HepG2 (cell line): ENCODE data around the gene UBAP2. TPM values are rescaled to one million over a fixed set of nuclear protein-coding genes. Genes with fewer than 3 reads are reported as not detected.

Source experiments
- ATAC-seq: fragments of 200-7000 bp; cut with Tn5 transposase; 3 replicates; pipeline ENCODE4 v1.9.1; 2020; ENCODE audit warnings: mild to moderate bottlenecking, moderate library complexity
- BruUV-seq: library from RNA; stranded (reverse); fragments of 400-500 nt; replicated peaks from 2 replicates; lab custom pipeline; 2021; lab: Mats Ljungman, UMichigan
- CTCF ChIA-PET: fragments of 300-600 bp; formaldehyde crosslinking; extraction: SDS; loops from one replicate; lab custom pipeline; 2021; ENCODE audit warnings: low total read pairs, inconsistent platforms, low intra/inter-chr PET ratio; lab: Yijun Ruan, JAX
- POLR2A ChIA-PET: fragments of 350-600 bp; sonication (Branson Sonifier 250); formaldehyde crosslinking; loops from one replicate; lab custom pipeline; 2020; ENCODE audit warnings: antibody characterized with exemption, inconsistent platforms; lab: Yijun Ruan, JAX
- DNase-seq: peaks from one replicate; pipeline ENCODE4 v3.0.0-alpha.2; 2015; ENCODE audit warnings: low spot score
- FAIRE-seq: peaks from 3 replicates; lab custom pipeline; 2011; peaks lifted over from hg19 to GRCh38; lab: Jason Lieb, UNC
- H2AFZ ChIP-seq: one replicate; pipeline ENCODE4 v1.6.1; 2011; ENCODE audit warnings: low read length, inconsistent platforms
- H3K27ac ChIP-seq: fragments of 300-600 bp; 3 replicates; pipeline ENCODE4 v1.8.0; 2011; ENCODE audit warnings: mixed run types, mild to moderate bottlenecking, mixed read lengths, low read length, inconsistent platforms; ENCODE audit not compliant: insufficient read depth; ENCODE audit errors: extremely low read length
- H3K27me3 ChIP-seq, 2 experiments: fragments of 200-600 bp in 1 of 2; 2 replicates in 1 of 2; 3 replicates in 1 of 2; pipeline versions ENCODE4 v1.6.0 to v1.8.0; 2011; ENCODE audit warnings: low read length in 2 of 2, mild to moderate bottlenecking in 2 of 2, moderate library complexity in 2 of 2, inconsistent platforms in 1 of 2; ENCODE audit not compliant: insufficient read depth in 2 of 2, control insufficient read depth in 1 of 2
- H3K36me3 ChIP-seq, 2 experiments: fragments of 200-600 bp in 1 of 2; replicated peaks in 1 of 2; 2 replicates in 1 of 2; 3 replicates in 1 of 2; pipeline versions ENCODE4 v1.5.1 to v1.8.0; 2011; ENCODE audit warnings: low read length in 2 of 2, inconsistent platforms in 1 of 2; ENCODE audit not compliant: insufficient read depth in 2 of 2, control insufficient read depth in 1 of 2
- H3K4me1 ChIP-seq: 2 replicates; pipeline ENCODE4 v1.5.1; 2012; ENCODE audit warnings: low read length, inconsistent platforms; ENCODE audit not compliant: insufficient read depth
- H3K4me2 ChIP-seq: 2 replicates; pipeline ENCODE4 v1.6.0; 2011; ENCODE audit warnings: low read depth, low read length, inconsistent platforms
- H3K4me3 ChIP-seq, 3 experiments: fragments of 200-600 bp in 1 of 3; sonication (generic), shearing (Covaris generic) in 1 of 3; replicated peaks in 1 of 3; 2 replicates each; pipeline ENCODE4 v1.5.1; 2011 to 2016; ENCODE audit warnings: low read length in 3 of 3, inconsistent platforms in 2 of 3, low read depth in 2 of 3, mild to moderate bottlenecking in 2 of 3, control low read depth in 1 of 3, mixed read lengths in 1 of 3; ENCODE audit not compliant: insufficient read depth in 1 of 3
- H3K79me2 ChIP-seq: one replicate; pipeline ENCODE4 v1.6.1; 2011; ENCODE audit warnings: low read length, inconsistent platforms; ENCODE audit not compliant: insufficient read depth
- H3K9ac ChIP-seq: 2 replicates; pipeline ENCODE4 v1.6.0; 2011; ENCODE audit warnings: mild to moderate bottlenecking, low read depth, low read length, inconsistent platforms; ENCODE audit not compliant: insufficient read depth
- H3K9me3 ChIP-seq: 2 replicates; pipeline ENCODE4 v1.5.1; 2012; ENCODE audit warnings: mild to moderate bottlenecking, low read length
- H4K20me1 ChIP-seq: 2 replicates; pipeline ENCODE4 v1.6.0; 2011; ENCODE audit warnings: inconsistent platforms, mild to moderate bottlenecking, low read length, moderate library complexity; ENCODE audit not compliant: insufficient read depth
- FIP1L1 ChIP-seq: fragments of 200-400 bp; formaldehyde crosslinking; IDR thresholded peaks from 2 replicates; pipeline ENCODE4 v1.6.1; 2018; ENCODE audit warnings: low read depth, mild to moderate bottlenecking, low read length, moderate library complexity, borderline replicate concordance; ENCODE audit not compliant: insufficient read depth
- FOSL2 ChIP-seq: sonication (generic); formaldehyde crosslinking; IDR thresholded peaks from 2 replicates; pipeline ENCODE4 v1.4.0; 2020; ENCODE audit warnings: missing genetic modification reagents
- SP140L ChIP-seq: sonication (generic); formaldehyde crosslinking; IDR thresholded peaks from 2 replicates; pipeline ENCODE4 v1.4.0; 2020; ENCODE audit warnings: missing genetic modification reagents, borderline replicate concordance
- STAT6 ChIP-seq: sonication (generic); formaldehyde crosslinking; IDR thresholded peaks from 2 replicates; pipeline ENCODE4 v1.4.0; 2020; ENCODE audit warnings: missing genetic modification reagents, mild to moderate bottlenecking, borderline replicate concordance
- TRAFD1 ChIP-seq: sonication (generic); formaldehyde crosslinking; IDR thresholded peaks from 2 replicates; pipeline ENCODE4 v1.5.1; 2020; ENCODE audit warnings: missing genetic modification reagents, mild to moderate bottlenecking, borderline replicate concordance
- UBTF ChIP-seq: sonication (generic); formaldehyde crosslinking; IDR thresholded peaks from 2 replicates; pipeline ENCODE4 v1.4.0; 2020; ENCODE audit warnings: mild to moderate bottlenecking, missing genetic modification reagents
- ZNF326 ChIP-seq: sonication (generic); formaldehyde crosslinking; IDR thresholded peaks from 2 replicates; pipeline ENCODE4 v1.4.0; 2020; ENCODE audit warnings: missing genetic modification reagents, borderline replicate concordance
- WGBS: methylation state at CpG from one replicate; pipeline ENCODE4 v1.1.6; 2017; ENCODE audit warnings: low lambda C conversion rate; 5-methylcytosine and 5-hydroxymethylcytosine counted together
- in situ Hi-C: cut with HindIII; loops from 2 replicates; pipeline ENCODE4 v1.10.0; 2017; ENCODE audit warnings: low pct_unique_long_range_greater_than_20kb; ENCODE audit not compliant: extremely low pct_ligation_motif_present
- intact Hi-C: fragments of 100-400 bp; cut with micrococcal nuclease; formaldehyde crosslinking; loops from one replicate; pipeline ENCODE4 v1.10.0; 2022; ENCODE audit not compliant: unreplicated experiment
- polyA plus RNA-seq, 8 experiments: library from polyadenylated mRNA; depleted of rRNA in 3 of 8; stranded (reverse) in 7 of 8; unstranded in 1 of 8; fragments of >200 nt; fragmentation: Illumina TruSeq in 4 of 8; extraction: Trizol in 4 of 8; gene quantifications; 2 replicates each; pipeline versions ENCODE4 v1.2.1 to v1.2.3, GENCODE V29; 2011 to 2016; ENCODE audit warnings: low read depth in 4 of 8, missing spikeins in 1 of 8, mixed read lengths in 1 of 8; ENCODE audit not compliant: insufficient read depth in 1 of 8
- total RNA-seq, 5 experiments: library from RNA; depleted of rRNA; stranded (reverse); fragments of >200 nt; fragmentation: Illumina TruSeq; extraction: Trizol; gene quantifications; 2 replicates each; pipeline ENCODE4 v1.2.3, GENCODE V29; 2016; ENCODE audit warnings: low read depth in 1 of 5
- TF ChIP-seq, protein P1 (sequence below): sonication (generic); formaldehyde crosslinking; IDR thresholded peaks from 2 replicates; pipeline ENCODE4; 2020; ENCODE audit warnings: missing genetic modification reagents, mild to moderate bottlenecking, borderline replicate concordance

UBAP2 gene
- total and polyA plus RNA-seq, 2 of the 13 experiments (the other 11 are each of a cell fraction or from before 2014, with no cell fraction given) = 19.0 to 22.0 TPM

DNA sequence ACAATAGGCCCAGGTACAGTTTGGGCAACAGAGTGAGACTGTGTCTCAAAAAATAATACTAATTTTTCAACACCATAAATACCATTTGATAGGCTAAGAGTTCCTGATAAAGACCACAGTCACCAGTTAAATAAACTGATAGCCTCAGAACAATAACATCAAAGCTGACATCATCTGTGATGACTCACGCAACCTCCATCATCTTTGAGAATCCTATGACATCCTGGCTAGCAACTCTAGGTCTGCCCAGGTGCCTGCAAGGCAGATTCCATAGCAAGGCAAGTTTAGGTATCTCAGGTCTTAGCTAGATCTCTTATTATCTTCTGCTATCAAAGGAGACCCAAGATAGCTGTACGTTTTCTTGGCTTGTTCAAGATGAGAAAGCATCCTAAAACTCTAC lies 30.5 kb upstream of the UBAP2 start:
- in situ Hi-C loops = no loop called here
- H3K4me1 ChIP-seq = peaks cover under 1% of the 10 kb centered on the region; the same call in 1 of the 2 replicates
- no TSS peak for BruUV-seq
- TF ChIP-seq TRAFD1 (no peak), STAT6 (CRISPR knock-in tag) (no peak), UBTF (CRISPR knock-in tag) (no peak), SP140L (CRISPR knock-in tag) (no peak), ZNF326 (no peak), FIP1L1 (no peak), FOSL2 (CRISPR knock-in tag) (peak; percentile 29; the same call in 1 of the 2 replicates)
- TF ChIP-seq, protein P1, sequence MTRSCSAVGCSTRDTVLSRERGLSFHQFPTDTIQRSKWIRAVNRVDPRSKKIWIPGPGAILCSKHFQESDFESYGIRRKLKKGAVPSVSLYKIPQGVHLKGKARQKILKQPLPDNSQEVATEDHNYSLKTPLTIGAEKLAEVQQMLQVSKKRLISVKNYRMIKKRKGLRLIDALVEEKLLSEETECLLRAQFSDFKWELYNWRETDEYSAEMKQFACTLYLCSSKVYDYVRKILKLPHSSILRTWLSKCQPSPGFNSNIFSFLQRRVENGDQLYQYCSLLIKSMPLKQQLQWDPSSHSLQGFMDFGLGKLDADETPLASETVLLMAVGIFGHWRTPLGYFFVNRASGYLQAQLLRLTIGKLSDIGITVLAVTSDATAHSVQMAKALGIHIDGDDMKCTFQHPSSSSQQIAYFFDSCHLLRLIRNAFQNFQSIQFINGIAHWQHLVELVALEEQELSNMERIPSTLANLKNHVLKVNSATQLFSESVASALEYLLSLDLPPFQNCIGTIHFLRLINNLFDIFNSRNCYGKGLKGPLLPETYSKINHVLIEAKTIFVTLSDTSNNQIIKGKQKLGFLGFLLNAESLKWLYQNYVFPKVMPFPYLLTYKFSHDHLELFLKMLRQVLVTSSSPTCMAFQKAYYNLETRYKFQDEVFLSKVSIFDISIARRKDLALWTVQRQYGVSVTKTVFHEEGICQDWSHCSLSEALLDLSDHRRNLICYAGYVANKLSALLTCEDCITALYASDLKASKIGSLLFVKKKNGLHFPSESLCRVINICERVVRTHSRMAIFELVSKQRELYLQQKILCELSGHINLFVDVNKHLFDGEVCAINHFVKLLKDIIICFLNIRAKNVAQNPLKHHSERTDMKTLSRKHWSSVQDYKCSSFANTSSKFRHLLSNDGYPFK (CRISPR knock-in tag) = no peak
- ATAC-seq = no peak
- no peak overlapping the region for H2AFZ ChIP-seq
- no peak overlapping the region for H3K4me2 ChIP-seq
- H3K9ac ChIP-seq = no peak overlapping the region
- 88% methylated on average over 2 of the region's 2 CpGs for WGBS
- no peak for FAIRE-seq
- no peaks in the 10 kb centered on the region for H4K20me1 ChIP-seq
- no peaks in the 10 kb centered on the region for H3K27me3 ChIP-seq
- intact Hi-C loops = no loop called here
- POLR2A ChIA-PET = no interaction called here
- no peak overlapping the region for H3K27ac ChIP-seq
- no peaks in the 10 kb centered on the region for H3K9me3 ChIP-seq
- DNase-seq = no peak
- no peaks in the 10 kb centered on the region for H3K79me2 ChIP-seq
- no peak overlapping the region for H3K4me3 ChIP-seq
- CTCF ChIA-PET = no interaction called here
- no peaks in the 10 kb centered on the region for H3K36me3 ChIP-seq
